A673 (cell line): ENCODE results near the gene TRIM13.

Experiments
- EZH2 ChIP-seq: fragments of 200-600 bp; sonication (generic); IDR thresholded peaks from 2 replicates; pipeline ENCODE4 v1.6.1; 2017; ENCODE audit warnings: borderline replicate concordance, low read depth, mild to moderate bottlenecking, mixed read lengths, antibody characterized with exemption, low read length; ENCODE audit not compliant: poor library complexity, severe bottlenecking
- TF ChIP-seq, protein P1 (sequence below): fragments of 300-800, 200-600 bp; sonication (generic); conservative IDR thresholded peaks from 2 replicates; pipeline ENCODE4 v1.5.1; 2017; ENCODE audit warnings: low read depth, mild to moderate bottlenecking, antibody characterized with exemption, low read length, moderate library complexity, mixed read lengths

- TF ChIP-seq, protein P1, sequence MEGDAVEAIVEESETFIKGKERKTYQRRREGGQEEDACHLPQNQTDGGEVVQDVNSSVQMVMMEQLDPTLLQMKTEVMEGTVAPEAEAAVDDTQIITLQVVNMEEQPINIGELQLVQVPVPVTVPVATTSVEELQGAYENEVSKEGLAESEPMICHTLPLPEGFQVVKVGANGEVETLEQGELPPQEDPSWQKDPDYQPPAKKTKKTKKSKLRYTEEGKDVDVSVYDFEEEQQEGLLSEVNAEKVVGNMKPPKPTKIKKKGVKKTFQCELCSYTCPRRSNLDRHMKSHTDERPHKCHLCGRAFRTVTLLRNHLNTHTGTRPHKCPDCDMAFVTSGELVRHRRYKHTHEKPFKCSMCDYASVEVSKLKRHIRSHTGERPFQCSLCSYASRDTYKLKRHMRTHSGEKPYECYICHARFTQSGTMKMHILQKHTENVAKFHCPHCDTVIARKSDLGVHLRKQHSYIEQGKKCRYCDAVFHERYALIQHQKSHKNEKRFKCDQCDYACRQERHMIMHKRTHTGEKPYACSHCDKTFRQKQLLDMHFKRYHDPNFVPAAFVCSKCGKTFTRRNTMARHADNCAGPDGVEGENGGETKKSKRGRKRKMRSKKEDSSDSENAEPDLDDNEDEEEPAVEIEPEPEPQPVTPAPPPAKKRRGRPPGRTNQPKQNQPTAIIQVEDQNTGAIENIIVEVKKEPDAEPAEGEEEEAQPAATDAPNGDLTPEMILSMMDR: no peak
- TF ChIP-seq EZH2: no peak
Measured at GRCh38 chr13:50026788-50027473, 30.1 kb downstream of the TRIM13 start.
